GM18951 (cell line): ENCODE measurements around the gene PPM1H.
"Not testable (repeated sequence)": the region's sequence is repeated elsewhere in the genome, so short reads cannot be mapped to it uniquely, and the experiment has no call there.

Experiments used
- POLR2A ChIP-seq: IDR thresholded peaks from 4 replicates; pipeline ENCODE4 v1.6.1; 2011; ENCODE audit warnings: mild to moderate bottlenecking; ENCODE audit not compliant: insufficient read length, insufficient read depth; ENCODE audit errors: extremely low read depth
- in situ Hi-C: fragments of 300-500 bp; cut with MboI; formaldehyde crosslinking; loops from one replicate; pipeline ENCODE4 v1.12.0; 2022; ENCODE audit warnings: low sequenced_read_pairs, mixed read lengths, inconsistent platforms; ENCODE audit not compliant: unreplicated experiment

Gene PPM1H

DNA sequence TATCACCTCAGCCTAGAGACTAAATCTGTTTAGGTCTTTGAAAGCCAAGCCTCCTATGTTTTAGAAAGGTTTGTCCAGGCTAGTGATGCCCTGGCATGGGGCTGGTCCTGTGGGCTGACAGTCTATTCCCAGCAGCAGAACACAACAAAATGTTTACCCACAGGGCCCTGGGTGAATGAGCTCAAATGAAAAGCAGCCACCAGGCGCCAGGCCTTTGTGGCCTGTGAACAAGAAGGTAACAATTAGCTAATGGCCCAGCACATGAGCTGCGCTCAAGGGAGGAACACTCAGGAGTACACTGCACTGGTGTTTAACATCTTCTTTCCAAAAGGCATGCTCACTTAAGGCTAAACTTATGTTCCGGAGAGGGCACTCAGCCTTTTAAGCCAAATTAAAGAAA is 266.2 kb downstream of the PPM1H start:
- TF ChIP-seq POLR2A: no peak
- in situ Hi-C loops: no loop called here

DNA sequence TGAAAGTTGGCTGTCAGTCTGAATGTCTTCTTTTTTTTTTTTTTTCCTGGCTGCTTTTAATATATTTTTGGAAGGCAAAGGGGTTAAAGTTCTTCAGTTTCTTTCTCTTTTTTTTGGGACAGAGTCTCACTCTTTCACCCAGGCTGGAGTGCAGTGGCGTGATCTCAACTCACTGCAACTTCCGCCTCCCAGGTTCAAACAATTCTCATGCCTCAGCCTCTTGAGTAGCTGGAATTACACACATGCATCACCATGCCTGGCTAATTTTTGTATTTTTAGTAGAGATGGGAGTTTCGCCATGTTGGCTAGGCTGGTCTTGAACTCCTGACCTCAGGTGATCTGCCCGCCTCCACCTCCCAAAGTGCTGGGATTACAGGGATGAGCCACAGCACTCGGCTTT is 270.0 kb downstream of the PPM1H start:
- in situ Hi-C loops: not testable (repeated sequence)

DNA sequence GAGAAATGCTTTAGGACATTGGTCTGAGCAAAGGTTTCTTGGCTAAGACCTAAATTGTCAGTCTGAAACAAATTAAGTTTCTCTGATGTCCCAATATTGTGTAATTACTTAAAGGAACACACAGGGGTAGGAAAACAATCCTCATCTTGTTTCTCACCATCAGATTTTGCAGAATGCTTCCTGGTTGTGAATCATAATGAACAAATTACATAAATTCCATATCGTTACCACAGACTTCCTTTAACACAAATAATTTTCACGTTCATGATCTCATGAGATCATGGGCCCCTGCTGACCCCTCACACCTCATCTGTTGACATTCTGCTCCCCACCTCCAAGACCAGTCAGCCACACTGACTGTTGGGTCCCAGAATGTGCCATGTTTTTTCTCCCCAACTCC is 274.2 kb downstream of the PPM1H start:
- TF ChIP-seq POLR2A: no peak
- in situ Hi-C loops: no loop called here

DNA sequence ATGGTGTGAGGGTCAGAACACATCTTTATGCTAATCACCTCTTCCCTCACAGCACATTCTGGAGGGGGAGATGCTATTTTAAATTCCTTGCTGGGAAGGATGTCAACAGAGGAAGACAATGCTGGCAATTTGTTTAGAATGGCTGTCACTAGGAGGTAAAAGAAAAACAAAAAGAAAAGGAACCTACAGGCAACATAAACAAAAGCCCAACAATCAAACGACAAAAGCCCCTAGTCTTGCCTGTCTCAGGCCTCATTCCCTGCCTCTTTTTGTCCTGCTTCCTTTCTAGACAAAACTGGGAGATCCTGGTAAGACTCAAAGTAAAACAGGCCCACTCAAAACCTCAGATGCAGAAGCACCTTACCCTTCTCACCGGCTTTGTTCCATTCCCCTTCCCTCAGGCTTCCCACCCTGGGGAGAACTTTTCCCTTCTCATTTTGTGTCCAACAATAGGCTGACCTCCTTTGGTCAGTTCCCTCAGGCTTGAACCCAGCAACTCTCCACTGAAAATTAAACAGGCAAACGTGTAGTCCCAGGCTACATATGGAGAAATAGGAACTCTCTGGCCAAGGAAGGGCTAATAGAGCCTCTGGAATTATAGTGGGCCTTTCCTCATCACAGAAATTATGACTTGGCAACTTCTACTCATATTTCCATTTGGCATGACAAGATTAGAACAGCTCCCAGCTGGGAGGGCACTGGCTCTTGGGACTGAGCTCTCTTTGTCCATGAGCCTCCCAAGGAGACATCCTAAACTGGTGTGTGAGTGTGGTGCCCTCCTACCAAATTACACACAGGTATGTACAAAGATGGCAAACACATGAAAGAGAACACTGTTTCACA is 275.3 kb downstream of the PPM1H start:
- in situ Hi-C loops: no loop called here

DNA sequence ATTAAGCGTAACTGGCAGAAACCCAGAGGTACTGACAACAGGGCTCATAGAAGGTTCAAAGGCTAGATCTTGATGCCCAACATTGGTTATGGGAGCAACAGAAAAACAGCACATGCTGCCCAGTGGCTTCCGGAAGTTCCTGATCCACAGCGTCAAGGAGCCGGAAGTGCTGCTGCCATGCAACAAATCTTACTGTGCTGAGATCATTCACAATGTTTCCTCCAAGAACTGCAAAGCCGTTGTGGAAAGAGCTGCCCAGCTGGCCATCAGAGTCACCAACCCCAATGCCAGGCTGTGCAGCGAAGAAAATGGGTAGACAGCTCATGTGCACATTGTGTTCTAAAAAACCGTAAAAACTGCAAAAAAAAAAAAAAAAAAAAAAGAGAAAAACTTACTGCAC is 276.0 kb downstream of the PPM1H start:
- no peak for TF ChIP-seq POLR2A
- in situ Hi-C loops: no loop called here

More for the DNA sequence above, 275.3 kb downstream of the PPM1H start:
- TF ChIP-seq POLR2A: no peak

DNA sequence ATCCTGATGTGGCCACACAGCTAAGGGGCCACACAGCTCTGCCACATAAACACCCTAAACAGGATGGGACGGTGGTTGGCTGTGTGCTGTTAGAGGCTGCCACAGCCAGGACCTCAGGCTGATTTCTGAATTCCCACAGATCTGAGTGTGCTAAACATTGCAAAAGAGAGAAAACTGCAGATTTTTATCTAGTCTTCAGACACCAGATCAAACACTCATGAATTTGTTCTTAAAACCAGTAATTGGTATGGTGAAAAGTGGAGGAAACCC is 277.7 kb downstream of the PPM1H start:
- in situ Hi-C loops: no loop called here
- no peak for TF ChIP-seq POLR2A

DNA sequence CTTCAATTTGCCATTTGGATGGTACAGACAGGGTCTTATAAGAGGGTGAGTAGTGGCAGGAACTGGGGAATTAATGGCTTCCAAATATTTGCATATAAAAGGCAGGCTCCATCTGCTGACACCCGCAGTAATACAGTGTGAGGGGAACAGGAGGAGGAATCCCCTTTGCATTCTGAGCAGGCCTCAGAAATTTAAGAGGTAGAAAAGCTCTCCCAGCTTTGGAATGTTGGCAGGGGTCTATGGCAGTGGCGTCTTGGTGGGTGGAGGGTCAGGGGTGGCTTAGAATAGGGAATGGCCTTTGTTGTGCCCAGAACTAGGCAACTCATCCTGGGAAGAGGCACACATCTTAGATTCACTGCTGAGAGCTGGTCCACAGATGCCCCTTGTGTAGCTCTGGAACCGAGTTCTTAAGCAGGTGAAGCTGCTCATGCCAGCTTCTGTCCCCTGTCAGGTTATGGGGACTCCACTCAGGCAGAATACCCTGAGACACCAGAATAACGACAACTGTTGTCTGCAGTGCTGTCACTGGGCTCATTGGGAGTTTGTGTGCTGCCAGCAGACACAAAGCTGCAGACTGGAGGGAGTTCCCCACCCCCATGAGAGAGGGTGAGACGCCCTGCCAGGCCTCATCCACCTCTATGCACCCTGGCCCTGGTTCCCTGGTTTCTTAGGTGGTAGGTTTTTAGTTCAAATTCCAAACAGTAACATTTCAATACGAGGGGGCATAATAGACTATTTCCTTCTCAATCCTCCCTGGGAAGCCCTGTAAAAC is 278.2 kb downstream of the PPM1H start:
- in situ Hi-C loops: no loop called here
- no peak for TF ChIP-seq POLR2A

- in situ Hi-C loops: no loop called here
- TF ChIP-seq POLR2A: no peak
These were observed 279.2 kb downstream of the PPM1H start for GRCh38 chr12:62655666-62656151.

DNA sequence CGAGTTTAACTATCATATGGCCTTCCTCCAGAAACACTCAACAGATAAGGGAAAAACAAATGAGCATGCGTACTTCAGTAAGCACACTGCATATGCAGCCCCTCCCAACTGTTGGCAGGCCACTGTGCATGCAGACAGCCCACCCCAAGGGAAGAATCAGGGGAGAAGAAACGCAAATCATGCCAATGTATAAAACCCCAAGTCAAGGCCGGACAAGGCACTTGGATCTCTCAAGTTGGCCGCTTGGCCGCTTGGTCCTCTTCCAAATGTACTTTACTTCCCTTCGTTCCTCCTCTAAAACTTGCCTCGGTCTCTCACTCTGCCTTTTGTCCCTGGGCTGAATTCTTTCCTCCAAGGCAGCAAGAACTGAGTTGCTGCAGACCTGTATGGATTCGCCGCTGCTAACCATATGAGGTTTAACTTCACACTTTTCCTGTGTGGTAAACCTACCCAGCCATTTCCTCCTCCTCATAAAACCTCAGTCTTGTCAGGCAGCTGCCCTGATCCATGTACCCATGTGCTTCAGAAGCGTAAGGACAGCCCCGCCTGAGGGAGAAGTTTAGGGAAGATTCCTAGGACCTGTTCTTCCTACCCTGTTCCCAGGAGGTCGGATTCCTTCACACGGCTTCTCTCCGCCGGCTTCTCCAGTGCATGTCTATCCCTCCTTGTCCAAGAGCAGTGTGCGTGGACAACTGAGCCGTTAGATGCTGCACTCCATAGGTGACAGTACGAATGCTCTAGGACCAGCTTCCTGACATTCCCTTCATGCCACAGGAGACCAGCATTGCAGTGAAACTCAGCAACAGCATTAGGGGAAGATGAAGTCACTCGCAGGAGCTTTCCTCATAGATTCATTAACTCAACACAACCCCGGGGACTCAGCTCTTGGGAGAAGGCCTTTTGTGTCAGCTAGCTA is 280.4 kb downstream of the PPM1H start:
- in situ Hi-C loops: no loop called here

DNA sequence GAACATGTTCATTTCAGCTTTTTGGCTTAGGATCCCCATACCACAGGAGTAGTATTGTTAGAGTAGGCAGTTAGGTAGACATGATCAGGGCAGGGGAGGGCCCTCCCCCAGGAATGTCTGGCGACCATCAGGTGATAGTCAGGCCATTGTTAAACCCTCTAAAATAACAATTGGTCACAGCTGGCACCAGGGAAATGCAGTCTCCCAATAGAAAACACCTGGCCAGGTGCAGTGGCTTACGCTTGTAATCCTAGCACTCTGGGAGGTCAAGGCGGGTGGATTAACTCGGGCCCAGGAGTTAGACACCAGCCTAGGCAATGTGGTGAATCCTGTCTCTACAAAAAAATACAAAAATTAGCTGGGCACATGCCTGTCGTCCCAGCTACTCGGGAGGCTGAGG is 281.2 kb downstream of the PPM1H start:
- no peak for TF ChIP-seq POLR2A
- in situ Hi-C loops: no loop called here

More for the DNA sequence above, 280.4 kb downstream of the PPM1H start:
- no peak for TF ChIP-seq POLR2A

- in situ Hi-C loops: no loop called here
- no peak for TF ChIP-seq POLR2A
These were observed 281.6 kb downstream of the PPM1H start for GRCh38 chr12:62653304-62653703.

- in situ Hi-C loops: no loop called here
- TF ChIP-seq POLR2A: no peak
These were observed 283.8 kb downstream of the PPM1H start for GRCh38 chr12:62651138-62651537.

- TF ChIP-seq POLR2A: no peak
These were observed 285.4 kb downstream of the PPM1H start for GRCh38 chr12:62649412-62650138.

DNA sequence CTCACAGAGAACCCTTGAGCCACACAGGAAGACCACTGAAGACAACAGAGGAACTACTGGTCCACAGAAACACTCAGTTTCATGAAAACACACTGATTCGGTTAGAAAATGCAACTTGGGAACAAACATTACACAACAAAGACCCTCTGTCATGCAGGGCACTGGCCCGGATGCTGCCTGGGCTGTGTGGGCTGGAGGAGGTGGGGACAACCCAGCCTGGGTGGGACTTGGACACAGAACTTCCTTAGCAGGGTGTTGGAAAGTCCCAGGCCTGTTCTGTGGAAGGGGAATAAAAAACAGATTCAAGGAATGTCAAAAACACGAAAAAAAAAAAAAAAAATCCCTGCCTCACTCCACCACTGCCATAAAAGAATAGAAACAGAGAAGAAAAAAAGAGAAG is 287.4 kb downstream of the PPM1H start:
- no peak for TF ChIP-seq POLR2A
- in situ Hi-C loops: no loop called here

More at GRCh38 chr12:62649412-62650138, 285.4 kb downstream of the PPM1H start:
- in situ Hi-C loops: no loop called here
